ENCODE measurements around the gene PET100. TPM values are rescaled to one million over a fixed set of nuclear protein-coding genes. Genes with fewer than 3 reads are reported as not detected.

Gene PET100
- total and polyA plus RNA-seq, 2 experiments from 2014 or later, result 8.6 to 636 TPM

GRCh38 chr19:7647156-7647555, 17.6 kb downstream of the PET100 start (continued):
- TF ChIP-seq ZNF462 (CRISPR knock-in tag; IDR thresholded peaks at IDR 0.05) (no peak), EZH2 (IDR thresholded peaks at IDR 0.05; ENCODE audit: low read depth, unreplicated experiment) (no peak)

GRCh38 chr19:7648265-7649014, 18.8 kb downstream of the PET100 start:
- no peak overlapping the region for H3K4me3 ChIP-seq
- H3K36me3 ChIP-seq (ENCODE audit: insufficient read depth), result no peaks in the 10 kb centered on the region
- Mint-ChIP-seq H3K27ac (no peak overlapping the region), H3K9me3 (no peaks in the 10 kb centered on the region), H3K4me3 (no peak overlapping the region), H3K27me3 (ENCODE audit: insufficient read depth, low read depth, poor library complexity) (peaks cover 29% of the 10 kb centered on the region), H3K4me1 (peaks cover 7% of the 10 kb centered on the region; the same call in 1 of the 3 replicates), H3K36me3 (ENCODE audit: low read depth) (peaks cover 3% of the 10 kb centered on the region; the same call in 1 of the 3 replicates)
- no peaks in the 10 kb centered on the region for H3K4me1 ChIP-seq (ENCODE audit: insufficient read depth)
- no peaks in the 10 kb centered on the region for H3K79me2 ChIP-seq (replicated peaks; ENCODE audit: insufficient read depth)
- no peaks in the 10 kb centered on the region for H3F3A ChIP-seq (replicated peaks; ENCODE audit: low read depth)
- no peak for ATAC-seq
- DNase-seq (ENCODE audit: low spot score), result no peak
- no peak overlapping the region for H3K4me2 ChIP-seq
- H2AFZ ChIP-seq, result no peak overlapping the region
- no peaks in the 10 kb centered on the region for H3K9me2 ChIP-seq (ENCODE audit: insufficient read depth)
- H3K27ac ChIP-seq (ENCODE audit: low read depth), result no peak overlapping the region
- H3K27me3 ChIP-seq (ENCODE audit: insufficient read depth), result peaks cover 19% of the 10 kb centered on the region
- H4K20me1 ChIP-seq (replicated peaks; ENCODE audit: insufficient read depth), result no peaks in the 10 kb centered on the region; the same call in 1 of the 2 replicates
- no peak for TF ChIP-seq JUNB (IDR thresholded peaks at IDR 0.05; ENCODE audit: unreplicated experiment)
- TF ChIP-seq ZNF114 (CRISPR knock-in tag; IDR thresholded peaks at IDR 0.05), result no peak
- TF ChIP-seq EZH2 (IDR thresholded peaks at IDR 0.05; ENCODE audit: low read depth, unreplicated experiment), result no peak
- TF ChIP-seq ZNF462 (CRISPR knock-in tag; IDR thresholded peaks at IDR 0.05), result no peak
- no peak for TF ChIP-seq EZH2phosphoT487 (IDR thresholded peaks at IDR 0.05; ENCODE audit: unreplicated experiment)
- no peak for TF ChIP-seq CREB1 (CRISPR knock-in tag; IDR thresholded peaks at IDR 0.05; ENCODE audit: low read depth)
- TF ChIP-seq NANOG (IDR thresholded peaks at IDR 0.05; ENCODE audit: borderline replicate concordance), result no peak
- no peak for TF ChIP-seq POLR2AphosphoS5 (IDR thresholded peaks at IDR 0.05; ENCODE audit: low read depth)
